GM18858 (cell line): ENCODE data around the gene PMVK.

Experiments used
- ATAC-seq: cut with Tn5 transposase; IDR thresholded peaks from one replicate; pipeline ENCODE4 v1.9.1; 2021; ENCODE audit not compliant: unreplicated experiment

Gene PMVK

GRCh38 chr1:154951901-154952657 lies 15.6 kb upstream of the PMVK start:
- no peak for ATAC-seq

GRCh38 chr1:154948079-154948478 lies 11.6 kb upstream of the PMVK start:
- no peak for ATAC-seq

GRCh38 chr1:154945962-154946850 lies 9.7 kb upstream of the PMVK start:
- no peak for ATAC-seq

- no peak for ATAC-seq
Observed at GRCh38 chr1:154945160-154945961, 8.8 kb upstream of the PMVK start.

- no peak for ATAC-seq
Observed at GRCh38 chr1:154944401-154945159, 8.1 kb upstream of the PMVK start.

GRCh38 chr1:154943649-154944400 lies 7.3 kb upstream of the PMVK start:
- ATAC-seq = no peak

- no peak for ATAC-seq
Observed at GRCh38 chr1:154941333-154942013, 5.0 kb upstream of the PMVK start.

GRCh38 chr1:154940651-154941194 lies 4.2 kb upstream of the PMVK start:
- ATAC-seq = no peak

- no peak for ATAC-seq
Observed at GRCh38 chr1:154940213-154940560, 3.7 kb upstream of the PMVK start.

GRCh38 chr1:154938604-154939399 lies 2.3 kb upstream of the PMVK start:
- no peak for ATAC-seq

GRCh38 chr1:154937988-154938386 lies 1.5 kb upstream of the PMVK start:
- ATAC-seq = no peak

- ATAC-seq = peak; percentile 29
Observed at GRCh38 chr1:154937085-154937987, 817 bp upstream of the PMVK start.

GRCh38 chr1:154935749-154936554 lies 567 bp downstream of the PMVK start:
- ATAC-seq = no peak

- ATAC-seq = no peak
Observed at GRCh38 chr1:154934358-154934948, 2.1 kb downstream of the PMVK start.

GRCh38 chr1:154931940-154932487 lies 4.5 kb downstream of the PMVK start:
- ATAC-seq = no peak

- no peak for ATAC-seq
Observed at GRCh38 chr1:154926201-154926600, 10.3 kb downstream of the PMVK start.
